GM18517 (cell line): ENCODE data around the gene SOCS3.
"Not testable (repeated sequence)": the region's sequence is repeated elsewhere in the genome, so short reads cannot be mapped to it uniquely, and the experiment has no call there.

Experiments used
- ATAC-seq: cut with Tn5 transposase; IDR thresholded peaks from one replicate; pipeline ENCODE4 v1.9.1; 2021; ENCODE audit warnings: mild to moderate bottlenecking, moderate library complexity; ENCODE audit not compliant: unreplicated experiment

The SOCS3 gene

GRCh38 chr17:78313735-78314648, 45.9 kb downstream of the SOCS3 start:
- no peak for ATAC-seq

- not testable (repeated sequence) for ATAC-seq
Measured at GRCh38 chr17:78309659-78310255, 50.1 kb downstream of the SOCS3 start.

- ATAC-seq = no peak
Measured at GRCh38 chr17:78307887-78308638, 51.8 kb downstream of the SOCS3 start.

- ATAC-seq = no peak
Measured at GRCh38 chr17:78306913-78307312, 53.0 kb downstream of the SOCS3 start.
